ENCODE measurements around the gene SERPINB2.
A peak's percentile ranks its signal among the peaks of the same experiment; 100 is the strongest.

Gene SERPINB2

GRCh38 chr18:63887424-63887823, at the start of gene SERPINB2:
TSS of gene SERPINB2 (plus strand) at chr18:63887705. CDS start at chr18:63891445, 3,740 bp downstream.
- Histone ChIP-seq H3K27ac (peak within 1 kb of the TSS in 8 of 21 experiments; percentile 7 to 49 (median 28)), H3K4me3 (peak within 1 kb of the TSS in 3 of 7 experiments; percentile 2 to 22 (median 2))

GRCh38 chr18:63843008-63843407, 44.5 kb upstream of the SERPINB2 start:
- Histone ChIP-seq H3K4me3 (no peak overlapping the region), H3K27ac (peak overlapping the region in 3 of 21 experiments; percentile 18 to 39 (median 31))

GRCh38 chr18:63844254-63844653, 43.3 kb upstream of the SERPINB2 start:
- no peak overlapping the region for H3K27ac ChIP-seq
- no peak overlapping the region for H3K4me3 ChIP-seq

- no peak overlapping the region for H3K4me3 ChIP-seq
- no peak overlapping the region for H3K27ac ChIP-seq
These were observed 39.3 kb upstream of the SERPINB2 start for GRCh38 chr18:63848159-63848558.

- Histone ChIP-seq H3K27ac (no peak overlapping the region), H3K4me3 (no peak overlapping the region)
These were observed 37.5 kb upstream of the SERPINB2 start for GRCh38 chr18:63850020-63850419.

- Histone ChIP-seq H3K27ac (no peak overlapping the region), H3K4me3 (no peak overlapping the region)
These were observed 36.9 kb upstream of the SERPINB2 start for GRCh38 chr18:63850636-63851035.

- Histone ChIP-seq H3K4me3 (no peak overlapping the region), H3K27ac (no peak overlapping the region)
These were observed 29.0 kb upstream of the SERPINB2 start for GRCh38 chr18:63858456-63858855.

- Histone ChIP-seq H3K27ac (peak overlapping the region in 1 of 21 experiments; percentile 11), H3K4me3 (no peak overlapping the region)
These were observed 27.6 kb upstream of the SERPINB2 start for GRCh38 chr18:63859781-63860475.

- no peak overlapping the region for H3K4me3 ChIP-seq
- H3K27ac ChIP-seq, result peak overlapping the region in 1 of 21 experiments; percentile 11
These were observed 27.0 kb upstream of the SERPINB2 start for GRCh38 chr18:63860531-63860930.

GRCh38 chr18:63867368-63868125, 20.0 kb upstream of the SERPINB2 start:
- H3K27ac ChIP-seq, result peak overlapping the region in 9 of 21 experiments; percentile 12 to 70 (median 45)
- H3K4me3 ChIP-seq, result no peak overlapping the region

GRCh38 chr18:63868546-63868945, 19.0 kb upstream of the SERPINB2 start:
- H3K4me3 ChIP-seq, result no peak overlapping the region
- H3K27ac ChIP-seq, result peak overlapping the region in 2 of 21 experiments; percentile 69 to 70

- H3K4me3 ChIP-seq, result no peak overlapping the region
- no peak overlapping the region for H3K27ac ChIP-seq
These were observed 18.1 kb upstream of the SERPINB2 start for GRCh38 chr18:63869374-63869773.

- Histone ChIP-seq H3K4me3 (no peak overlapping the region), H3K27ac (peak overlapping the region in 1 of 21 experiments; percentile 19)
These were observed 17.7 kb upstream of the SERPINB2 start for GRCh38 chr18:63869851-63870250.

GRCh38 chr18:63871836-63872235, 15.7 kb upstream of the SERPINB2 start:
- no peak overlapping the region for H3K4me3 ChIP-seq
- H3K27ac ChIP-seq, result no peak overlapping the region

- no peak overlapping the region for H3K4me3 ChIP-seq
- H3K27ac ChIP-seq, result no peak overlapping the region
These were observed 14.9 kb upstream of the SERPINB2 start for GRCh38 chr18:63872586-63872985.

GRCh38 chr18:63878343-63878742, 9.2 kb upstream of the SERPINB2 start:
- no peak overlapping the region for H3K27ac ChIP-seq
- no peak overlapping the region for H3K4me3 ChIP-seq

- Histone ChIP-seq H3K27ac (peak overlapping the region in 1 of 21 experiments; percentile 2), H3K4me3 (no peak overlapping the region)
These were observed 8.6 kb upstream of the SERPINB2 start for GRCh38 chr18:63878925-63879324.

- no peak overlapping the region for H3K4me3 ChIP-seq
These were observed 7.8 kb upstream of the SERPINB2 start for GRCh38 chr18:63879709-63880108.

GRCh38 chr18:63881851-63882250, 5.7 kb upstream of the SERPINB2 start:
- H3K27ac ChIP-seq, result no peak overlapping the region
- H3K4me3 ChIP-seq, result no peak overlapping the region

More at GRCh38 chr18:63879709-63880108, 7.8 kb upstream of the SERPINB2 start:
- no peak overlapping the region for H3K27ac ChIP-seq

GRCh38 chr18:63882333-63883141, 5.0 kb upstream of the SERPINB2 start:
- Histone ChIP-seq H3K27ac (peak overlapping the region in 3 of 21 experiments; percentile 25 to 63 (median 43)), H3K4me3 (no peak overlapping the region)
